A549 (cell line): ENCODE measurements around the gene PDE4D. TPM values are rescaled to one million over a fixed set of nuclear protein-coding genes. Genes with fewer than 3 reads are reported as not detected.
A peak's percentile ranks its signal among the peaks of the same experiment; 100 is the strongest.

Experiments
- ATAC-seq, 2 experiments: fragments of 200-7000 bp in 1 of 2; fragments of >200 bp in 1 of 2; cut with Nextera tagmentation in 1 of 2; cut with Tn5 transposase in 1 of 2; 3 replicates each; pipeline versions ENCODE4 v1.8.0 to v1.9.1; 2018 to 2020; ENCODE audit warnings: mild to moderate bottlenecking in 1 of 2, moderate library complexity in 1 of 2
- CTCF ChIA-PET: fragments of 300-600 bp; sonication (Branson Sonifier 250); formaldehyde crosslinking; extraction: SDS; loops from one replicate; lab custom pipeline; 2021; ENCODE audit warnings: antibody characterized with exemption, inconsistent platforms; lab: Yijun Ruan, JAX
- POLR2A ChIA-PET: fragments of 350-600 bp; formaldehyde crosslinking; extraction: SDS; loops from one replicate; lab custom pipeline; 2021; ENCODE audit warnings: antibody characterized with exemption, inconsistent platforms; lab: Yijun Ruan, JAX
- DNase-seq, 2 experiments: peaks; one replicate each; pipeline versions ENCODE4 v3.0.0 to v3.0.0-alpha.2; 2011 to 2016; ENCODE audit warnings: low read depth in 1 of 2, low spot score in 1 of 2
- FAIRE-seq: peaks from 2 replicates; lab custom pipeline; 2011; peaks lifted over from hg19 to GRCh38; lab: Jason Lieb, UNC
- H3K27ac ChIP-seq, 2 experiments: fragments of >200 bp; sonication (Bioruptor Twin); formaldehyde crosslinking; 3 replicates each; pipeline ENCODE4 v1.5.1; 2016 to 2017
- H3K4me1 ChIP-seq: fragments of >200 bp; sonication (Bioruptor Twin); formaldehyde crosslinking; 3 replicates; pipeline ENCODE4 v1.6.1; 2016
- H3K4me2 ChIP-seq: fragments of >200 bp; sonication (Bioruptor Twin); formaldehyde crosslinking; 3 replicates; pipeline ENCODE4 v1.6.1; 2016
- H3K4me3 ChIP-seq: fragments of >200 bp; sonication (Bioruptor Twin); formaldehyde crosslinking; 3 replicates; pipeline ENCODE4 v1.5.1; 2016
- H3K9me3 ChIP-seq: fragments of >200 bp; sonication (Bioruptor Twin); formaldehyde crosslinking; 3 replicates; pipeline ENCODE4 v1.6.1; 2016
- BCL3 ChIP-seq: fragments of >200 bp; sonication (Bioruptor Twin); formaldehyde crosslinking; IDR thresholded peaks from 3 replicates; pipeline ENCODE4 v1.6.1; 2016
- BHLHE40 ChIP-seq: IDR thresholded peaks from 2 replicates; pipeline ENCODE4 v1.6.1; 2012; ENCODE audit warnings: low read depth, low read length, inconsistent platforms
- CBX2 ChIP-seq: fragments of 200-600 bp; sonication (generic); IDR thresholded peaks from 2 replicates; pipeline ENCODE4 v1.6.1; 2016; ENCODE audit warnings: low read depth, mild to moderate bottlenecking, borderline replicate concordance
- CEBPB ChIP-seq, 2 experiments: fragments of >200 bp in 1 of 2; sonication (Bioruptor Twin) in 1 of 2; formaldehyde crosslinking in 1 of 2; IDR thresholded peaks; 2 replicates each; pipeline ENCODE4 v1.6.1; 2012 to 2016
- E2F6 ChIP-seq: IDR thresholded peaks from 2 replicates; pipeline ENCODE4 v1.6.1; 2012; ENCODE audit warnings: low read depth, borderline replicate concordance
- EHF ChIP-seq: fragments of 250-450 bp; sonication (Bioruptor Pico); IDR thresholded peaks from 2 replicates; pipeline ENCODE4 v1.5.0; 2020; ENCODE audit warnings: mild to moderate bottlenecking
- EHMT2 ChIP-seq: fragments of 200-600 bp; sonication (generic); IDR thresholded peaks from 2 replicates; pipeline ENCODE4 v1.6.1; 2016; ENCODE audit warnings: antibody characterized with exemption, low read depth, mild to moderate bottlenecking, moderate library complexity
- FOXS1 ChIP-seq: fragments of 250-450 bp; sonication (Bioruptor Pico); IDR thresholded peaks from 2 replicates; pipeline ENCODE4 v1.5.0; 2020; ENCODE audit warnings: mild to moderate bottlenecking, moderate library complexity
- HEYL ChIP-seq: fragments of 250-450 bp; sonication (Bioruptor Pico); IDR thresholded peaks from 2 replicates; pipeline ENCODE4 v1.8.0; 2021; ENCODE audit warnings: mild to moderate bottlenecking, moderate library complexity
- HOXA7 ChIP-seq: fragments of 250-450 bp; sonication (Bioruptor Pico); IDR thresholded peaks from 2 replicates; pipeline ENCODE4 v1.5.0; 2020; ENCODE audit warnings: mild to moderate bottlenecking, moderate library complexity
- HOXB13 ChIP-seq: fragments of 250-450 bp; sonication (Bioruptor Pico); IDR thresholded peaks from 2 replicates; pipeline ENCODE4 v1.5.0; 2020; ENCODE audit warnings: low read depth, mild to moderate bottlenecking, moderate library complexity
- HOXB5 ChIP-seq: fragments of 250-450 bp; sonication (Bioruptor Pico); IDR thresholded peaks from 2 replicates; pipeline ENCODE4 v1.5.0; 2020; ENCODE audit warnings: mild to moderate bottlenecking, moderate library complexity
- JUN ChIP-seq, 2 experiments: fragments of >200 bp; sonication (Bioruptor Twin); formaldehyde crosslinking; IDR thresholded peaks; 2 replicates in 1 of 2; 3 replicates in 1 of 2; pipeline ENCODE4 v1.6.1; 2016 to 2017
- JUNB ChIP-seq: fragments of >200 bp; sonication (Bioruptor Twin); formaldehyde crosslinking; IDR thresholded peaks from 2 replicates; pipeline ENCODE4 v1.6.1; 2016
- KDM1A ChIP-seq: fragments of 200-600 bp; sonication (generic); IDR thresholded peaks from 2 replicates; pipeline ENCODE4 v1.6.1; 2016; ENCODE audit warnings: low read depth, mild to moderate bottlenecking
- MAFK ChIP-seq: fragments of 450-650 bp; IDR thresholded peaks from 2 replicates; pipeline ENCODE4 v1.6.1; 2014; ENCODE audit not compliant: partially characterized antibody
- MAZ ChIP-seq: fragments of 150-350 bp; IDR thresholded peaks from 2 replicates; pipeline ENCODE4 v1.6.1; 2014; ENCODE audit warnings: antibody characterized with exemption, low read depth, low read length, borderline replicate concordance
- MYC ChIP-seq: IDR thresholded peaks from 2 replicates; pipeline ENCODE4 v1.6.1; 2012; ENCODE audit warnings: mild to moderate bottlenecking, inconsistent platforms, low read length, improper control_type of control experiment, borderline replicate concordance
- NR3C1 ChIP-seq: fragments of >200 bp; sonication (Bioruptor Twin); formaldehyde crosslinking; IDR thresholded peaks from 3 replicates; pipeline ENCODE4 v1.6.1; 2017
- RAD21 ChIP-seq, 2 experiments: fragments of >200 bp in 1 of 2; sonication (Bioruptor Twin) in 1 of 2; formaldehyde crosslinking in 1 of 2; IDR thresholded peaks in 1 of 2; conservative IDR thresholded peaks in 1 of 2; 2 replicates in 1 of 2; 3 replicates in 1 of 2; pipeline ENCODE4 v1.6.1; 2012 to 2018; ENCODE audit warnings: inconsistent platforms in 1 of 2
- SMC3 ChIP-seq: fragments of >200 bp; sonication (Bioruptor Twin); formaldehyde crosslinking; IDR thresholded peaks from 3 replicates; pipeline ENCODE4 v1.6.1; 2018; ENCODE audit warnings: inconsistent platforms
- TP53 ChIP-seq: fragments of 250-450 bp; sonication (Bioruptor Pico); IDR thresholded peaks from 2 replicates; pipeline ENCODE4 v1.5.0; 2021; ENCODE audit warnings: mild to moderate bottlenecking, moderate library complexity
- ZC3H11A ChIP-seq: fragments of 450-650 bp; IDR thresholded peaks from 2 replicates; pipeline ENCODE4 v1.6.1; 2014; ENCODE audit warnings: antibody characterized with exemption, mild to moderate bottlenecking
- ZFP36 ChIP-seq: fragments of 450-650 bp; IDR thresholded peaks from 2 replicates; pipeline ENCODE4 v1.6.1; 2014; ENCODE audit warnings: borderline replicate concordance; ENCODE audit not compliant: partially characterized antibody
- ZNF302 ChIP-seq: fragments of 250-450 bp; sonication (Bioruptor Pico); IDR thresholded peaks from 2 replicates; pipeline ENCODE4 v1.9.0; 2021; ENCODE audit warnings: inconsistent platforms, mild to moderate bottlenecking, moderate library complexity
- ZSCAN20 ChIP-seq: fragments of 250-450 bp; sonication (Bioruptor Pico); IDR thresholded peaks from 2 replicates; pipeline ENCODE4 v1.8.0; 2022; ENCODE audit warnings: mild to moderate bottlenecking, moderate library complexity
- WGBS: methylation state at CpG from one replicate; pipeline ENCODE4 v1.1.6; 2017; ENCODE audit errors: missing lambda C conversion rate; 5-methylcytosine and 5-hydroxymethylcytosine counted together
- polyA plus RNA-seq, 4 experiments: library from polyadenylated mRNA; depleted of rRNA in 3 of 4; stranded (reverse); fragments of >200 nt; fragmentation: RNase III in 1 of 4; extraction: RNeasy Plus Mini Kit Qiagen cat#74134 plus additional on column Dnase treatment in 1 of 4; gene quantifications; 2 replicates in 3 of 4; 3 replicates in 1 of 4; pipeline ENCODE4 v1.2.3, GENCODE V29; 2011 to 2017
- TF ChIP-seq, protein P1 (sequence below): fragments of >200 bp; sonication (Bioruptor Twin); formaldehyde crosslinking; IDR thresholded peaks from 2 replicates; pipeline ENCODE4 v1.6.1; 2016

The PDE4D gene
- polyA plus RNA-seq, 2 of the 4 experiments (the other 2 are of a cell fraction): 74.0 to 213 TPM

- 0 out of 2 replicates have a peak, but pooled peaks have one; percentile 32 for TF ChIP-seq HOXA7 (CRISPR knock-in tag)
- no peak for TF ChIP-seq ZNF302 (CRISPR knock-in tag)
- 0 out of 2 replicates have a peak, but pooled peaks have one; percentile 65 for TF ChIP-seq HOXB13 (CRISPR knock-in tag)
- TF ChIP-seq HEYL (CRISPR knock-in tag): no peak
- peak in 1 of 2 experiments; percentile 51; a peak in 3 of 5 replicates for TF ChIP-seq RAD21 (conservative IDR thresholded peaks at IDR 0.05 in 1 of 2, IDR thresholded peaks at IDR 0.05 in 1 of 2)
- peak; percentile 21; the same call in 1 of the 2 replicates for TF ChIP-seq MYC
- TF ChIP-seq MAFK: peak; percentile 65
- peak; percentile 42; the same call in 1 of the 3 replicates for TF ChIP-seq SMC3
- TF ChIP-seq ZFP36: no peak
- TF ChIP-seq BHLHE40: no peak
- TF ChIP-seq EHMT2: no peak
- TF ChIP-seq, protein P1, sequence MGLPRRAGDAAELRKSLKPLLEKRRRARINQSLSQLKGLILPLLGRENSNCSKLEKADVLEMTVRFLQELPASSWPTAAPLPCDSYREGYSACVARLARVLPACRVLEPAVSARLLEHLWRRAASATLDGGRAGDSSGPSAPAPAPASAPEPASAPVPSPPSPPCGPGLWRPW: peak; percentile 76
- TF ChIP-seq BCL3: peak; percentile 83
- TF ChIP-seq CEBPB (IDR thresholded peaks at IDR 0.05): peak; percentile 71 to 88; a peak in 3 of 4 replicates
Observed at GRCh38 chr5:59562756-59563389, 330.7 kb downstream of the PDE4D start (continued).

- TF ChIP-seq E2F6 (no peak), EHF (CRISPR knock-in tag) (0 out of 2 replicates have a peak, but pooled peaks have one; percentile 56)
- no peak for FAIRE-seq
Observed at GRCh38 chr5:59560553-59560952, 333.0 kb downstream of the PDE4D start.

DNA sequence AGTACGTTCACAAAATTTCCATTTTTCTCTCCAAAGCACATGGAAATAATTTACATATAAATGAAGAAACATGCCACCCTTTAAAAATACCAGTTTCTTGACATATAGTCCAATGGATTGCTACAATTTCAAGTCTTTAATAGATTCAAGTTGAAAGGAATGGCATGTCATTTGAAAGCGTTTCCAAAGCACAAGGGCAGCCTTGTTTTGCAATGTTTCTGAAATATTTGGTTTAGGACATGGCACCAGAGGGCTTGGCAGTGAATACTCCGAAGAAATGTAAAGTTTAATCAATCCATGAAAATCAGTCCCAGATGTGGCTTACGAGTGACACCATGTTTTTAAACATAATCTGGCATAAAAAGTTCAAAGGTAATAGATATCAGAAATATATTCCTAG lies 333.7 kb downstream of the PDE4D start:
- H3K27ac ChIP-seq: peak overlapping the region; percentile 87 to 97
- ChIA-PET CTCF (interaction anchor here (0.9 kb wide), 1 partner anchor 13 kb away, joined by 3 read pairs; no protein-coding TSS in a partner anchor), POLR2A (interaction anchor here (1.7 kb wide), 1 partner anchor 11 kb away, joined by 8 read pairs; no protein-coding TSS in a partner anchor)
- no peak overlapping the region for H3K4me3 ChIP-seq
- ATAC-seq: no peak
- H3K4me1 ChIP-seq: peaks cover 100% of the 10 kb centered on the region
- no peak for FAIRE-seq
- no peak for DNase-seq
- H3K4me2 ChIP-seq: peak overlapping the region; percentile 44
- H3K9me3 ChIP-seq: no peaks in the 10 kb centered on the region
- TF ChIP-seq KDM1A: no peak
- TF ChIP-seq CBX2: no peak
- TF ChIP-seq MAZ: no peak
- peak; percentile 0; the same call in 1 of the 2 replicates for TF ChIP-seq JUNB
- TF ChIP-seq JUN (IDR thresholded peaks at IDR 0.05): no peak
- TF ChIP-seq HOXB5 (CRISPR knock-in tag): no peak
- TF ChIP-seq FOXS1 (CRISPR knock-in tag): no peak
- TF ChIP-seq HEYL (CRISPR knock-in tag): no peak
- TF ChIP-seq NR3C1: no peak
- TF ChIP-seq ZSCAN20 (CRISPR knock-in tag): 0 out of 2 replicates have a peak, but pooled peaks have one; percentile 12
- no peak for TF ChIP-seq ZC3H11A
- no peak for TF ChIP-seq TP53 (CRISPR knock-in tag)
- no peak for TF ChIP-seq EHF (CRISPR knock-in tag)
- WGBS: 56% methylated on average over 4 of the region's 4 CpGs

More at GRCh38 chr5:59560553-59560952, 333.0 kb downstream of the PDE4D start:
- ATAC-seq (no peak), DNase-seq (no peak)
- peak overlapping the region; percentile 44 for H3K4me2 ChIP-seq
- WGBS: 17% methylated on average over 2 of the region's 2 CpGs
- no peak overlapping the region for H3K4me3 ChIP-seq
- no peaks in the 10 kb centered on the region for H3K9me3 ChIP-seq
- peak overlapping the region; percentile 87 to 97 for H3K27ac ChIP-seq
- ChIA-PET POLR2A (no interaction called here), CTCF (no interaction called here)
- peaks cover 100% of the 10 kb centered on the region for H3K4me1 ChIP-seq
